Measurements from ENCODE around the gene SPEG.

SPEG gene

GRCh38 chr2:219483451-219484342 is 49.1 kb downstream of the SPEG start:
- DNase-seq: no peak

DNA sequence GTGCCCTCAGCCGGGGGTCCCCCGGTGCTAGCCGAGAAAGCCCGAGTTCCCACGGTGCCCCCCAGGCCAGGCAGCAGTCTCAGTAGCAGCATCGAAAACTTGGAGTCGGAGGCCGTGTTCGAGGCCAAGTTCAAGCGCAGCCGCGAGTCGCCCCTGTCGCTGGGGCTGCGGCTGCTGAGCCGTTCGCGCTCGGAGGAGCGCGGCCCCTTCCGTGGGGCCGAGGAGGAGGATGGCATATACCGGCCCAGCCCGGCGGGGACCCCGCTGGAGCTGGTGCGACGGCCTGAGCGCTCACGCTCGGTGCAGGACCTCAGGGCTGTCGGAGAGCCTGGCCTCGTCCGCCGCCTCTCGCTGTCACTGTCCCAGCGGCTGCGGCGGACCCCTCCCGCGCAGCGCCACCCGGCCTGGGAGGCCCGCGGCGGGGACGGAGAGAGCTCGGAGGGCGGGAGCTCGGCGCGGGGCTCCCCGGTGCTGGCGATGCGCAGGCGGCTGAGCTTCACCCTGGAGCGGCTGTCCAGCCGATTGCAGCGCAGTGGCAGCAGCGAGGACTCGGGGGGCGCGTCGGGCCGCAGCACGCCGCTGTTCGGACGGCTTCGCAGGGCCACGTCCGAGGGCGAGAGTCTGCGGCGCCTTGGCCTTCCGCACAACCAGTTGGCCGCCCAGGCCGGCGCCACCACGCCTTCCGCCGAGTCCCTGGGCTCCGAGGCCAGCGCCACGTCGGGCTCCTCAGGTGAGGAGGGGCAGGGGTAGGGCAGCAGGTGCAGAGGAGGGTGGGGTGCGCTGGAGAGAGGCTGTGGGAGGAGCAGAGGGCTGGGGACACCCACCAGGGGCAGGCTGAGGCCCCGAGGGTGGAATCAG is 49.9 kb downstream of the SPEG start:
- DNase-seq: no peak

DNA sequence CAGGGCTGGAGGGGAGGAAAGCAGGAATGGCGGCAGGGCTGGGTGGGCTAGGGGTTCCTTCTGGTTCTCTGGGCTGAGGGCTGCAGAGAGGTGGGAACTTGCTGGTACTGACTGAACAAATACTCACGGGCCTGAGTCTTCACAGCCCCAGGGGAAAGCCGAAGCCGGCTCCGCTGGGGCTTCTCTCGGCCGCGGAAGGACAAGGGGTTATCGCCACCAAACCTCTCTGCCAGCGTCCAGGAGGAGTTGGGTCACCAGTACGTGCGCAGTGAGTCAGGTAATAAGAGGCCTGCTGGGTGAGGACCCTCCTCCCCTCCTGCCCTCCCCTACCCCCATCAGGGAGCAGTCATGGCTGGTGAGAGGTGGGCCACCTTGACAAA is 50.5 kb downstream of the SPEG start:
- DNase-seq: no peak

DNA sequence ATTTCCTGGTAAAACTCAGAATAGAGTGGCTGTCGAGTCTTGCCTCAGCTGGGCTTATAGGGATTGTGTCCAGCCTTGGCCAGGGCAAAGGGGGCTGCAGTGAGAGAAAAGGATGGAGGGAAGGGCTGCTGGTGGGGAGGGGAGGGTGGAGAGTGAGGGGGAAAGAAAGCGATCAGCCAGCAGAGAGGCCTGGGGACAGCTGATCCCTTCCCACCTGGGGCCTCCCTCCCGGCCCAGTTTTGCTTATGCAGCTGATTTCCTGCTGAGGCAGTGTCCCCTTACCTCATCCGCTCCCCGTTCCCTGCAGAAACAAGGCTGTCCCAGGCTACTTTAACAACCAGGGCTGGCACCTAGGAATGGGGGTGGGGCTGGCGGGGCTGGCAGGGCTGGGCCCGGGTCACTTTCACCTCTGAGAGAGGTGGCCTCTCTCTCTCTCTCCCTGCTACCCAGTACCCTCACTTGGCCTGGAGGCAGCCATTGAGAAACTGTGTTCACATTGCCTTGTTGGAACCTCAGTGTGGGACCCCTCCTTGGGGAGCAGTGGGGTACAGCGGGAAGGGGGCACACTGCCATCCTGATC is 51.8 kb downstream of the SPEG start:
- DNase-seq: no peak

GRCh38 chr2:219488149-219488843 is 53.7 kb downstream of the SPEG start:
- DNase-seq: no peak

DNA sequence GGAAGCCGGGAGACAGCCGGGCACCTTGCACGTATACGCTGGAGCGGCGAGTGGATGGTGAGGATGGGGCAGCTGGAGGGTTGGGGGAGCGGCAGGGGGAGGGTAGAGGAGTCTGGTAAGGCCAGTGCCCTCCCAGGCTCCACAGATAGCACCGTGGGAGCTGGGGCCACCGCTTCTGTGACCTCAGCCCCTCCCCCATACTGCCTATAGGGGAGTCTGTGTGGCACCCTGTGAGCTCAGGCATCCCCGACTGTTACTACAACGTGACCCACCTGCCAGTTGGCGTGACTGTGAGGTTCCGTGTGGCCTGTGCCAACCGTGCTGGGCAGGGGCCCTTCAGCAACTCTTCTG is 54.2 kb downstream of the SPEG start:
- DNase-seq: no peak

DNA sequence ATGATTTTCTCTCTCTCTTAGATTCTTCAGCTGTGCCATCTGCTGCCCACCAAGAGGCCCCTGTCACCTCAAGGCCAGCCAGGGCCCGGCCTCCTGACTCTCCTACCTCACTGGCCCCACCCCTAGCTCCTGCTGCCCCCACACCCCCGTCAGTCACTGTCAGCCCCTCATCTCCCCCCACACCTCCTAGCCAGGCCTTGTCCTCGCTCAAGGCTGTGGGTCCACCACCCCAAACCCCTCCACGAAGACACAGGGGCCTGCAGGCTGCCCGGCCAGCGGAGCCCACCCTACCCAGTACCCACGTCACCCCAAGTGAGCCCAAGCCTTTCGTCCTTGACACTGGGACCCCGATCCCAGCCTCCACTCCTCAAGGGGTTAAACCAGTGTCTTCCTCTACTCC is 54.7 kb downstream of the SPEG start:
- DNase-seq: no peak

GRCh38 chr2:219490186-219490585 is 55.5 kb downstream of the SPEG start:
- no peak for DNase-seq

- no peak for DNase-seq
Measured at GRCh38 chr2:219490600-219491130, 56.0 kb downstream of the SPEG start.

DNA sequence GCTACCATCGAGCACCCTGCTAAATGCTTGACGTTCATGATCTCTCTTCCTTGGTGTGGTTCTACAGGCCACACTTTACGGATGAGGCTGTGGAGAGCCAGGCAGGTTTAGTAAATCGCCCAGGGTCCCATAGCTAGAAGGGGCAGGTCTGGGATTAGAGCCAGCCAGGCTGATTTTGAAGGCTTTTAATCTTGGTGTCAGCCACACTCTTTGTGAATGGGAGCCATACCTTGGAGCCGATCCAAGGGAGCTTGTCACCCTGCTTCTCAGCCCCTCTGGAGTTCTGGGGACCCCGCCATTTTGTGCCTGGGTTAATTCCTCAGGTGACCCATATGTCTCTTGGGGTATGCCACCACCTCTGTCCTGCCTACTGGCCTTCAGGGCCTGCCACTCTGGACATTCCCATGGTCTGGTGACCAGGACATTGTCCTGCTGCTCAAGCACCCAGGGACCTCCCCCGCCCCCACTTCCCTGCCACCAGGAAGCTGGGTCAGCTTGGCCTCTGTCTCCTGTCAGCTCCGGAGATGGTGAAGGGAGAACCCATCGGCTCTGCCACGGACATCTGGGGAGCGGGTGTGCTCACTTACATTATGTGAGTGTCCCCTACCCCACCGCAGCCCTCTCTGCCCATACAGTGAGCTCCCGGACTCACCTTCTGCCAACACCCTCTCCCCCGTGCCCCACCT is 56.8 kb downstream of the SPEG start:
- DNase-seq: no peak

GRCh38 chr2:219492575-219492974 is 57.9 kb downstream of the SPEG start:
- DNase-seq: no peak

DNA sequence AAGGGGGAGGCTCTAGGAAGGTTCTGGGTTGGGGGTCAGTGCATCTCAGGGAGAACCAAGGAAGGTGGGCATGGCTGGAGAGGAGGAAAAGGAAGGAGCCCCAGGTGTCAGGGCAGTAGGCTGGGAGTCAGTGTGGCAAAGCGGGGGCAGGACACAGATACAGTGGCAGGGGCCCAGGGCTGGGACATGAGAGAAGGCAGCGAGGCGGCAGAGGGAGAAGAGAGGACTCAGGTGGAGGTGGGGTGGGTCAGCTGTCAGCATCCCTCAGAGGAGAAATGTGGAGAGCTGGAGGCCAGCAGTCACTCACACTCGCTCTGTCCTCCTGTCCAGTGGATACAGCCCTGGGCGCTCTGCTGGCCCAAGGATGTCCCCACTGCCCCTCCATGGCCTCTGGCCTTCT is 58.4 kb downstream of the SPEG start:
- DNase-seq: no peak

DNA sequence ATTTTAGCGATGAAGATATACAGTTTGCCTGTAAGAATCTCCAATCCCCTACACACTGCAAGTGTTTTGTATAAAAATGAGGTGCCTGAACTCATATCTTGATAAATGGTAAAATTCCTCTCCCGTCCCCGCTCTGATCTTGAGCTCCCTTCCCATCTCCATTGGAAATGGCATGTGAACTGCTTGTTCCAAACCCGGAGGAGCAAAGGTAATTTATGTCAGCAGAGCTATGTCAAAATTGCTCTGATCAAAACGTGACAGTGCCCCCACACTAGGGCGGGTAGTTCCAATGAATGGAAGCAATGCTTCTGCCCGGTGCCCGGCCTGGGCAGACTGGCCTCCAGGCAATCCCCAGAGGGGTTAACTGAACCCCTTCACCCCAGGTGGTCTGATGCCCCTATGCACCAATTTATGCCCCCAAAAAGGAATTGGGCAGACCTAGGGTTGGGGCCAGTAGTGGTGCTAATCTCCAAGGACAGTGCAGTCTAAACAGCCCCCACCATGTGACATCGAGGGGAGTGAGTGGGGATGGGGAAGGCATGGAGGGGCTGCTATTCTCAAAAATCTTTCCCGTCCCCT is 60.4 kb downstream of the SPEG start:
- no peak for DNase-seq

- DNase-seq: peak; percentile 46
Measured at GRCh38 chr2:219495531-219496122, 61.0 kb downstream of the SPEG start.

DNA sequence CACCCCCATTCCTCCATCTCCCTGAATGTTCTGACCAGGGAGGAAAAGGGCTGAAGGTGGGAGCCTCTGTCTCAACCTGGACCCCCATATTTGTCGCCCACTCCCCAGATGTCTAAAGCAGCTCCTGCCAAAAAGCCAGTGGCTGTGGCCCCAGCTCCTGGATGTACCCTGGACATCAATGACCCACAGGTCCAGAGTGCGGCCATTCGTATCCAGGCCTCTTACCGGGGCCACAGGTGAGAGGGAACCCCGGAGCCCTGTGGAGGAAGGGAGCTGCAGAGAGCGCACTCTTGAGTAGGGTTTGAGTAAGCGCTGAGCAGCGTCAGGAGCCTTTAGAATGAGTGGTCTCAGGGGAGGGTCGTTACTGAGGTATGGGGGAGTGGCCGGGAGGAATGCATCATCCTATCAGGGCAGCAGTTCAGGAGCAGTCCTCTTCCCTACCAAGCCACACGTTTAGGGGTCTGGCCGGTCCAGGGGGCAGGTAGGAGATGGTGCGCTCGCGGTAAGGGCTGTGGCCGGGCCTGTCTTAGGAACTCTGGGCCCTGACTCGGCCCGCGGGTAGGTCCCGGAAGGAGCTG is 61.7 kb downstream of the SPEG start:
- no peak for DNase-seq

GRCh38 chr2:219496825-219497494 is 62.3 kb downstream of the SPEG start:
- DNase-seq: no peak

DNA sequence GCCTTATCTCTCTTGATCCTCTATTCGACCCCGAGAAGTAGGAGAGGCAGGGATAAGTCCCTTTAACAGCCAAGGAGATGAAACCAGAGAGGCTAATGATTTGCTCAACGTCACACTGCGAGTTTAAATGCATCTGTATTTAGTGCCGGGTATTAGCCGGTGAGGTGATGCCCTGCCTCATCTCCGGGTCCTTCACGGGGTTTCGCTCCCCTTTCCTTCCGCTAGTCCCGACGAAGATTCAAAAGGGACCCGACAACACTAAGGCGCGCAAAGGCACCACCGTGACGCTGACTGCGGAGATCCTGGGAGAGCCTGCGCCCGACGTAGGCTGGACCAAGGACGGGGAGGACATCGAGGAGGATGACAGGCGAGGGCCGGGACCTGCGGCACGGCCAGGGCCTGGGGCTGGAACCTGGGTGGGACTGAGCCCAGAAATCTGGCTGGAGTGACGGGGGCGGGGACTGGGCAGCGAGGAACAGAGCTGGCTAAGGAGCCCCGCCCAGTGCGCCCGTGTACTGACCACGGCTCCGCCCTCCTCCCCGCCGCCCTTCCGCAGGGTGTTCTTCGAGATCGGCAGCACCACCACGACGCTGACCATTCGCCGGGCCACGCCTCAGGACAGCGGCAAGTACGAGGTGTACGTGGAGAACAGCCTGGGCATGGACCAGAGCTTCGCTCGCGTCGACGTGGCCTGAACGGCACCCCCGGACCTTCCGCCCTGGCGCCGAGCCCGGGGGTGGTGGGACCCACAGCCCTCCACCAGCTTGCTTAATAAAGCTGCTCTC is 63.0 kb downstream of the SPEG start:
- DNase-seq: no peak

- DNase-seq: peak; percentile 85
Measured at GRCh38 chr2:219498280-219499057, 63.8 kb downstream of the SPEG start, which contains the start of gene GMPPA. Gene GMPPA (plus strand): TSS chr2:219498891. CDS start chr2:219499976, 1,085 bp downstream.

DNA sequence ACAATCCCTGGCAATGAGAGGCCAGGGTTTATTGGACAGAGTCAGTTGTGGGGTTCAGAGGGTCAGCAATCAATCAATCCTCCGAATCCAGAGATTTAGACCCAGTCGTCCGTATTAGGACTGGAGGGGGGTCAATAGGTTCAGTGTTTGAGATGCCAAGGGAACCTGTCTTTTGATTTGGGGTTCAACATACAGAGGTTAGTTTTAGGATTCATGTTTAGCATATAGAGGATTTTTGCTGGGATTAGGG is 64.3 kb downstream of the SPEG start:
- no peak for DNase-seq
